NCI-H82 (cell line): ENCODE results near the gene TFCP2.
"Not testable (repeated sequence)": the region's sequence is repeated elsewhere in the genome, so short reads cannot be mapped to it uniquely, and the experiment has no call there.

Source experiments
- DNase-seq: peaks from one replicate; lab custom pipeline; 2025; lab: John Stamatoyannopoulos, UW

Gene TFCP2

GRCh38 chr12:51080136-51080535, 92.8 kb downstream of the TFCP2 start:
- no peak for DNase-seq

- not testable (repeated sequence) for DNase-seq
Observed at GRCh38 chr12:51078866-51079265, 94.1 kb downstream of the TFCP2 start.

- DNase-seq: not testable (repeated sequence)
Observed at GRCh38 chr12:51078346-51078745, 94.6 kb downstream of the TFCP2 start.

- DNase-seq: no peak
Observed at GRCh38 chr12:51077930-51078329, 95.0 kb downstream of the TFCP2 start.

GRCh38 chr12:51076236-51076930, 96.6 kb downstream of the TFCP2 start:
- no peak for DNase-seq

GRCh38 chr12:51075390-51075789, 97.5 kb downstream of the TFCP2 start:
- no peak for DNase-seq

- no peak for DNase-seq
Observed at GRCh38 chr12:51071663-51072062, 101.3 kb downstream of the TFCP2 start.

- DNase-seq: peak; percentile 66
Observed at GRCh38 chr12:51070004-51070403, 102.9 kb downstream of the TFCP2 start.

- no peak for DNase-seq
Observed at GRCh38 chr12:51067771-51068170, 105.2 kb downstream of the TFCP2 start.

- DNase-seq: no peak
Observed at GRCh38 chr12:51067229-51067628, 105.7 kb downstream of the TFCP2 start.

- DNase-seq: no peak
Observed at GRCh38 chr12:51065530-51065929, 107.4 kb downstream of the TFCP2 start.

GRCh38 chr12:51062631-51063397, 110.1 kb downstream of the TFCP2 start:
- no peak for DNase-seq

GRCh38 chr12:51059086-51059485, 113.8 kb downstream of the TFCP2 start:
- no peak for DNase-seq

GRCh38 chr12:51056242-51056641, 116.7 kb downstream of the TFCP2 start:
- no peak for DNase-seq

GRCh38 chr12:51055060-51055459, 117.9 kb downstream of the TFCP2 start:
- no peak for DNase-seq

GRCh38 chr12:51051787-51052186, 121.1 kb downstream of the TFCP2 start:
- DNase-seq: no peak

GRCh38 chr12:51049525-51049924, 123.4 kb downstream of the TFCP2 start:
- DNase-seq: no peak

- peak; percentile 44 for DNase-seq
Observed at GRCh38 chr12:51048661-51049251, 124.2 kb downstream of the TFCP2 start.

GRCh38 chr12:51047655-51048540, 125.0 kb downstream of the TFCP2 start, which contains the start of gene LETMD1:
LETMD1 (plus strand) TSS chr12:51048327; CDS start chr12:51048357, 30 bp downstream.
- peak; percentile 99 for DNase-seq
